Measurements from ENCODE around the gene SPIN1. TPM values are rescaled to one million over a fixed set of nuclear protein-coding genes. Genes with fewer than 3 reads are reported as not detected.
A peak's percentile ranks its signal among the peaks of the same experiment; 100 is the strongest.

The SPIN1 gene
- total RNA-seq, 1 experiment from 2014 or later: 123 TPM

- Mint-ChIP-seq H3K36me3 (peaks cover 49% of the 10 kb centered on the region), H3K4me1 (peaks cover 32% of the 10 kb centered on the region), H3K9me3 (peaks cover 4% of the 10 kb centered on the region), H3K27ac (peak overlapping the region; percentile 77), H3K27me3 (ENCODE audit: low read depth) (no peaks in the 10 kb centered on the region), H3K4me3 (no peak overlapping the region)
- DNase-seq (ENCODE audit: low spot score): no peak
- ATAC-seq: no peak
- POLR2A ChIA-PET: no interaction called here
- TF ChIP-seq FOXJ3 (CRISPR knock-in tag; IDR thresholded peaks at IDR 0.05; ENCODE audit: borderline replicate concordance) (no peak), E2F4 (CRISPR knock-in tag; IDR thresholded peaks at IDR 0.05; ENCODE audit: borderline replicate concordance, low read depth) (no peak), JUN (CRISPR knock-in tag; IDR thresholded peaks at IDR 0.05) (no peak), ZNF425 (CRISPR knock-in tag; conservative IDR thresholded peaks at IDR 0.05) (no peak), ZNF532 (CRISPR knock-in tag; IDR thresholded peaks at IDR 0.05; ENCODE audit: borderline replicate concordance) (no peak), CDX4 (CRISPR knock-in tag; IDR thresholded peaks at IDR 0.05; ENCODE audit: borderline replicate concordance) (no peak), ESRRA (CRISPR knock-in tag; IDR thresholded peaks at IDR 0.05; ENCODE audit: borderline replicate concordance) (no peak), RORB (CRISPR knock-in tag; IDR thresholded peaks at IDR 0.05) (no peak), NFYB (CRISPR knock-in tag; conservative IDR thresholded peaks at IDR 0.05; ENCODE audit: low read depth) (no peak), ZNF416 (CRISPR knock-in tag; IDR thresholded peaks at IDR 0.05) (no peak), ZNF263 (CRISPR knock-in tag; IDR thresholded peaks at IDR 0.05; ENCODE audit: low read depth) (no peak), CREB1 (CRISPR knock-in tag; IDR thresholded peaks at IDR 0.05) (no peak), GABPB1 (CRISPR knock-in tag; IDR thresholded peaks at IDR 0.05) (no peak), E2F5 (CRISPR knock-in tag; IDR thresholded peaks at IDR 0.05) (no peak), ZBTB21 (CRISPR knock-in tag; IDR thresholded peaks at IDR 0.05; ENCODE audit: borderline replicate concordance) (no peak), GRHL2 (CRISPR knock-in tag; IDR thresholded peaks at IDR 0.05; ENCODE audit: insufficient replicate concordance, severe bottlenecking) (no peak)
- CTCF ChIA-PET: no interaction called here
These were observed 48.1 kb downstream of the SPIN1 start for GRCh38 chr9:88436379-88436778.

Measured in WTC11 (cell line).